DMS114 treated with DMSO at 0.1 percent for 48 hours (cell line): Measurements from ENCODE around the gene ABRAXAS1.
"Not testable (repeated sequence)": the region's sequence is repeated elsewhere in the genome, so short reads cannot be mapped to it uniquely, and the experiment has no call there.

Source experiments
- DNase-seq: peaks from one replicate; lab custom pipeline; 2025; ENCODE audit not compliant: unreplicated experiment; lab: John Stamatoyannopoulos, UW

The ABRAXAS1 gene

DNA sequence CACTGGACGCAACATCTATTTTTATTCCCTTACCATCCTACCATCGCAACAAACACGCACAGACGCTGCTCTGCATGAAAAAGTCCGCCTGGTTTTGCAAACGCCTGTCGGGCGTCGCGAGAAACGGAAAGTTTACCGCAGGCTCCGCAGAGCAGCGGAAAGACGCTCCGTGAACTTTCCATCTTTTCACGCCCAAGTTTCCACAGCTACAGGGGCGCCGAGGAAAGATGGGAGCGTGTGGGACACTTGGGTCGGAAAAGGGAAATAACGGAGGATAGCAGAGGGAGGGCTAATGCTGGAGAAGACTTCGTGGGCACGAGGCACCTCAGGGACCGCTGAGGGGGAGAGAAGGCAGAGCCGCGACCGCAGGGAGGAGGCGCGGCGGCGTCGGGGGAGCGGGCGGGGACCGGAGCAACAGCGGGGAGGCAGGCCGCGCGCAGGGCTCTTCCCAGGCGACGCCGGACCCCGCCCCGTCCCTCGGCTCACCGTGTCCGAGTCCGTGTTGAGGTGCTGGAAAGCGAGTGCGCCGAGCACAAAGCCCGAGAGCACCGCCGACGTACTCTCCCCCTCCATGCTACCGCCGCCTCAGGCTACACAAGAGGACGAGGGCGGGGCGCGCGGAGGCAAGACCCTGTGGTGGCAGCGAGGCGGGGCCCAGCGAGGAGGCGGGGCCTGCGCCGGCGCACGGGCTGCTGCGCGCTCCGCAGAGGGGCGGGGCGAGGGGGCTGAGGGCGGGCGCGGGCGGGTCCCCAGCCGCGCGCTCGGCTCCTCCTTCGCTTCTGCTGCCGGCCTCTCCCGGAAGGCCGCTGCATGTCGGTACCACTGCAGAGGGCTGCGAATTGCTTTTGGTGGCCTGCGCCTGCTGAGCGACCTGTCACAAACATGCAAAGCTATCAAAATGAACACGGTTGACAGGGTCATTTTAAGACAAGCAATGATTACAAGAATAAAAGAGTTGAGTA, at the start of gene ABRAXAS1:
ABRAXAS1 (minus strand) TSS at position 601 of the 962 bp plus-strand sequence; CDS start at position 573, 28 bp downstream.
- DNase-seq = peak; percentile 67

GRCh38 chr4:83527671-83528070, 42.8 kb upstream of the ABRAXAS1 start:
- DNase-seq = no peak

- no peak for DNase-seq
Observed at GRCh38 chr4:83522239-83522638, 37.3 kb upstream of the ABRAXAS1 start.

DNA sequence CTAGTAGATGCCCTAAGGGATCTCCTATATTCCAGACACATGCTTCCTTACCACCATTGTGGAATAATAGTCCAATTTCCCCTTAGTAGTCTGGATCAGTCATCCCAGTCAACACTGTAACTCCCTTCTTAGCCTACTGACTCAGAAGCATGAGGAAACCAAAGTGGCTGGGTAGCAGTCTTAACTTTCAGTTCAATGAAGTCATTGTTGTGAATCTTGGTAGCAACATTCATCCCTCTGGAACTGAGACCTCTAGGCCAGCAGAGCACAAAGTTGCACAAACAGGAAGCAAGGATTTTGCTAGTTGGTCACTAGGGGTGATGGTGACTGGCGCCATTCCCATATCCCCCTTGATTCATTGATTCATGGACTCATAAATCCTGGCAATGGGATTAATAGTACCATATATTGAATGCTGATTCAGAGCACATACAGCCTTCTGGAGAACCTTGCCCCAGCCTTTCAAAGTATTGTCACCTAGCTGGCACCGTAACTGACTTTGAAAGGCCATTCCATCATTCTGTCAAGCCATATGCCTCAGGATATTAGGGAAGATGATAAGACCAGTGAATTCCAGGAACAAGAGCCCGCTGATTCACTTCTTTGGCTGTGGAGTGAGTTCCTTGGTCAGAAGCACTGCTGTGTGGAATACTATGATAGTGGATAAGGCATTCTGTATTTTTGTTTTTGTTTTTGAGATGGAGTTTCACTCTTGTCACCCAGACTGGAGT, 31.3 kb upstream of the ABRAXAS1 start:
- no peak for DNase-seq

- no peak for DNase-seq
Observed at GRCh38 chr4:83510442-83510841, 25.5 kb upstream of the ABRAXAS1 start.

GRCh38 chr4:83509156-83509585, 24.3 kb upstream of the ABRAXAS1 start:
- not testable (repeated sequence) for DNase-seq

DNA sequence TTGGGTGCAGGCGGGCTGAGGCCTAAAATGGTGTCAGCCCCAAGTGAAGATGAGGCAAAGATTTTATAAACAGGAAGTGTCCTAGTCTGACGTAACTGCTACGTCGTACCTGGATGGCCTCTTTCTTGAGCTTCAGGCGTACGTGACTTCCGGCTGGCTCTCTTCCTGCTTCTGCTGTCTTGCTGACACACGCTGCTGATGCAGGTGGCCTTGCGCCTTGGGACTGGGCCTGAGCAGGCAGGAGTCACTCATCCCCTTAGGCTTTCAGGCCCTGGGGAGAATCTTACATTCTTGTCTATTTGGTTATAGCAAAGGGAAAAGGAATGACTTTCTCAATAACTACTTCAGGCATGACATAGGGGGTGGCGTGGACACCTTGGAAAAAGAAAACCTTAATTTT, 20.1 kb upstream of the ABRAXAS1 start:
- no peak for DNase-seq

- DNase-seq = no peak
Observed at GRCh38 chr4:83504503-83504902, 19.6 kb upstream of the ABRAXAS1 start.

DNA sequence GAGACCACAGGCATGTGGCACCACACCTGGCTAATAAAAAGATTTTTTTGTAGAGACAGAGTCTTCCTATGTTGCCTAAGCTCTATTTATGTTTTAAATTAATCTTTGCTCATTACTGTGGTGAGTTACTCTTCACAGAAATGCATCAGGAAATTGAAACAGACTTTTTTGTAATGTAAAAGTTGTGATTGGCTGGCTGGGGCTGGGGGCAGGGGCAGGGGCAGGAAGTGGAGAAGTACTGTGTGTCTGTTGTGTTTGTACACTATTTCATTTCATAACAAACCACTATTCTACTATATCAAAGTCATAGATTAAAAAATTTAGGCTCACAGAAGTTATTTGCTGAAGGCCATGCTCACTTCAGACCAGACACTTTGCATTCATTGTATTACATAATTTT, 19.1 kb upstream of the ABRAXAS1 start:
- DNase-seq = no peak

DNA sequence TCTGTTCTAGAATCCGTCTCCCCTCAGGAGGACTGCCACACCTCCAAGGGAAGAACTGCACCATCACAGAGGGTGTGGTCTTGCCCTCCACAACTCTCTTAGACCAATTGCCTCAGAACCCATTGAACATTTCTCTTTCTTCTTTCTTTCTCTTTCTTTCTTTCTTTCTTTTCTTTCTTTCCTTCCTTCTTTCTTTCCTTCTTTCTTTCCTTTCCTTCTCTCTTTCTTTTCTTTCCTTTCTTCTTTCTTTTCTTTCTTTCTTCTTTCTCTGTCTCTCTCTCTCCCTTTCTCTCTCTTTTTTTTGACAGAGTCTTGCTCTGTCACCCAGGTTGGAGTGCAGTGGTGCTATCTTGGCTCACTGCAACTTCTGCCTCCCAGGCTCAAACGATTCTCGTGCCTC, 16.8 kb upstream of the ABRAXAS1 start:
- not testable (repeated sequence) for DNase-seq

DNA sequence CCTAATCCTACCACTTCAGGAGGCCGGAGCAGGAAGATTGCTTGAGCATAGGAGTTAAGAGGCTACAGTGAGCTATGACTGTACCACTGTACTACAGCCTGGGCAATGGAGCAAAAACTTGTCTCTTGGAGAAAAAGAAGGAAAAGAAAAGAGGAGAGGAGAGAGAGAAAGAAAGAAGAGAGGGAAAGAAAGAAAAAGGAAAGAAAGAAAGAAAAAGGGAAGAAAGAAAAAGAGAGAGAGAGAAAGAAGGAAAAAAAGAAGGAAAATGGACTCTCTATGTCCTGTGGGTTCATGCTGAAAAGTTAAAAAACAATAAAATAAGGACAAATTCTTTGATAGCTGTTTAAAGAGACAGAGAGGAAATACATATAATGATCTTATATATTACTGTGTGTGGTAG, 13.3 kb upstream of the ABRAXAS1 start:
- no peak for DNase-seq

- not testable (repeated sequence) for DNase-seq
Observed at GRCh38 chr4:83496085-83496917, 11.4 kb upstream of the ABRAXAS1 start.

GRCh38 chr4:83490876-83491450, 6.1 kb upstream of the ABRAXAS1 start:
- no peak for DNase-seq

DNA sequence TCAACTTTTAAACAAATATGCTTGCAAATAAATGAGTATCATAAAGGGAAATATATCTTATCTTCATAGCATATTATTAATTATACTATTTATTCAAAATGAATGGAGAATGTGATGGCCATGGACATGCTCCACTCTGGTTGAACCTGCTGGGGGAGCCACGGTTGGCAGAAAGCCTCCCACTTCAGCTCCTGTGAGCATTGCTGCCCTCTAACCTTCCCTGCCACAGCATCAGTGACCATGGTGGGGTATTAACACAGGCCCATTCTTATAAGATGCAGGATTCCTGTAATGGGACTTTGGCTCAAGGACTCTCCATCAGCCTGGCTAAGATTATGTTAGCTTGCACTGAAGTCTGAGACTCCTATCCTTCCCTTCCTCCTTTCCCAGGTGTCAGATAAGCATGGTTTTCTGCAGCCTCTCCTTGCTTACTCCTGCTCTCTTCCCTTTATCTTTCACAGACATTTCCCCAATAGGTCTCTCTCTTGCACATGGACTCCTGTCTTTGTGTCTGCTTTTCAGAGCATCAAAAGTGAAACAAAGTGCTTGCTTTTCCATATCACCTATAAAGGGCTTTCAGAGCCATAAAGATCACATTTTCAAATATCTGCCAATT, 4.9 kb upstream of the ABRAXAS1 start:
- DNase-seq = no peak

DNA sequence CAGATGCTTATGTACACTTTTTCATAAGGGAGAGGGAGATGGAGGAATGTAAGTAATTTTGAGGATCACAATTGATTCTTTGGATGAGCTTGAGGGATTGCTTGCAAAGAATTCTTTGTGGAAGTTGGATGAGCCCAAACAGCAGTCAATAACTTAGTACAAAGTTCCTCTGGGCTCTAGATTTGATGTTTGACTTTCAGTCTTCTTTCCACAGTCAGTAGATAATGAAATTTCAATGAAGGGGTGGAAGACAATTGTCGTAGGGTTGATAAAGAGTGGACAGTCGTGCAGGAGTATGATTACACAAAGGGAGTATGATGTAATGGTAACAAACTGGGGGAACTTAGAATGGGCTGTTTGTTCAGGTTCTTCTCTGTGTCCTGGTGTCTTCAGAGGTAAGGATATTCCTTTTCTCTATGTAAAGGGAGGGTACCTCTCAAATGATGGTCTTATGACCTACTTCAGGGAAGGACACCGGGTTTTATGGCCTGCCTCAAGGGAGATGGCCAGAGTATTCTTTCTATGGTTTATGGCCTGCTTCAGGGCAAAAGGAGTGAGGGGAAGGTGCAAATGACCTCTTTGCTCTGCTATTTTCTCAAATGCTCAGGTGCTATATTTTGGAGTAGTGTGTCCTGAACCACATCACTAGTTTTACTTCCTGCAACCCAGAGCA, 1.7 kb upstream of the ABRAXAS1 start:
- DNase-seq = no peak

DNA sequence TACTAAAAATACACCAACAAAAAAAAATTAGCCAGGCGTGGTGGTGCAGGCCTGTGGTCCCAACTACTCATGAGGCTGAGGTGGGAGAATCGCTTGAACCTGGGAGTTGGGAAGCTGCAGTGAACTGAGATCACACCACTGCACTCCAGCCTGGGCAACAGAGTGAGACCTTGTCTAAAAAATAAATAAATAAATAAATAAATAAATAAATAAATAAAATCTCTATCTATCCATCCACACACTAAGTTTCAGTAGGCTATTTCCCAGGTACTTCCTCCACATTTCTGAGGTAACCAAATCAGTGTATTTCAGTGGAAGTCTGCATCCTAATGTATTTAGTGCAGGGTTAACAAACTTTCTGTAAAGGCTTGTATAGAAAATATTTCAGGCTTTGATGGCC, 10.9 kb downstream of the ABRAXAS1 start:
- no peak for DNase-seq

GRCh38 chr4:83473423-83473822, 11.5 kb downstream of the ABRAXAS1 start:
- DNase-seq = no peak

- DNase-seq = no peak
Observed at GRCh38 chr4:83456184-83456501, 28.8 kb downstream of the ABRAXAS1 start.

- peak; percentile 94 for DNase-seq
Observed at GRCh38 chr4:83455281-83456183, 29.4 kb downstream of the ABRAXAS1 start, which contains the start of the genes HELQ and MRPS18C. TSS of gene HELQ (minus strand) at chr4:83455823. CDS start at chr4:83455693, 130 bp downstream. TSS of gene MRPS18C (plus strand) at chr4:83456058. CDS start at chr4:83456078, 20 bp downstream.
